Parathyroid adenoma (tissue), 2 donors: ENCODE data around the gene MANEA.

Experiments
- H2AFZ ChIP-seq: fragments of 300-600 bp; sonication (generic); one replicate; pipeline ENCODE4 v1.7.0; 2017; ENCODE audit warnings: antibody characterized with exemption, mild to moderate bottlenecking
- H3K27ac ChIP-seq: fragments of 300-600 bp; sonication (generic); one replicate; pipeline ENCODE4 v1.7.0; 2017
- H3K27me3 ChIP-seq: fragments of 300-600 bp; sonication (generic); one replicate; pipeline ENCODE4 v1.7.0; 2017; ENCODE audit warnings: low read length; ENCODE audit not compliant: control insufficient read depth, insufficient read depth
- H3K36me3 ChIP-seq: fragments of 300-600 bp; sonication (generic); one replicate; pipeline ENCODE4 v1.7.0; 2017; ENCODE audit warnings: low read length; ENCODE audit not compliant: control insufficient read depth, insufficient read depth
- H3K4me1 ChIP-seq: fragments of 300-600 bp; sonication (generic); one replicate; pipeline ENCODE4 v1.7.0; 2017; ENCODE audit warnings: control low read depth
- H3K4me2 ChIP-seq: fragments of 300-600 bp; sonication (generic); one replicate; pipeline ENCODE4 v1.7.0; 2017; ENCODE audit warnings: low read length
- H3K4me3 ChIP-seq: fragments of 300-600 bp; sonication (generic); one replicate; pipeline ENCODE4 v1.7.0; 2017; ENCODE audit warnings: low read depth, low read length
- H3K79me2 ChIP-seq: fragments of 300-600 bp; sonication (generic); one replicate; pipeline ENCODE4 v1.7.0; 2017; ENCODE audit warnings: control low read depth
- H3K9ac ChIP-seq: fragments of 300-600 bp; sonication (generic); one replicate; pipeline ENCODE4 v1.7.0; 2017; ENCODE audit warnings: mild to moderate bottlenecking
- H3K9me3 ChIP-seq: fragments of 300-600 bp; sonication (generic); one replicate; pipeline ENCODE4 v1.7.0; 2017; ENCODE audit warnings: low read length; ENCODE audit not compliant: control insufficient read depth
- CTCF ChIP-seq: fragments of 300-600 bp; sonication (generic); IDR thresholded peaks from one replicate; pipeline ENCODE4 v1.7.0; 2017; ENCODE audit warnings: antibody characterized with exemption, mild to moderate bottlenecking
- donor health status: primary hyperparathyroidism.

The MANEA gene

GRCh38 chr6:95593025-95593424 lies 15.7 kb downstream of the MANEA start:
- no peaks in the 10 kb centered on the region for H3K9me3 ChIP-seq
- no peak for TF ChIP-seq CTCF
- no peak overlapping the region for H3K9ac ChIP-seq
- H3K79me2 ChIP-seq: no peaks in the 10 kb centered on the region
- no peaks in the 10 kb centered on the region for H3K36me3 ChIP-seq
- no peak overlapping the region for H3K4me2 ChIP-seq
- no peak overlapping the region for H2AFZ ChIP-seq
- H3K27ac ChIP-seq: no peak overlapping the region
- no peaks in the 10 kb centered on the region for H3K27me3 ChIP-seq
- no peak overlapping the region for H3K4me3 ChIP-seq
- no peaks in the 10 kb centered on the region for H3K4me1 ChIP-seq

GRCh38 chr6:95596021-95596420 lies 18.7 kb downstream of the MANEA start:
- Histone ChIP-seq H3K27ac (no peak overlapping the region), H3K4me2 (no peak overlapping the region), H2AFZ (no peak overlapping the region), H3K79me2 (no peaks in the 10 kb centered on the region), H3K27me3 (no peaks in the 10 kb centered on the region), H3K36me3 (no peaks in the 10 kb centered on the region), H3K4me1 (no peaks in the 10 kb centered on the region), H3K9me3 (no peaks in the 10 kb centered on the region), H3K4me3 (no peak overlapping the region), H3K9ac (no peak overlapping the region)
- no peak for TF ChIP-seq CTCF

- Histone ChIP-seq H3K27me3 (no peaks in the 10 kb centered on the region), H3K9ac (no peak overlapping the region), H3K4me1 (no peaks in the 10 kb centered on the region), H3K4me3 (no peak overlapping the region), H3K79me2 (no peaks in the 10 kb centered on the region), H3K4me2 (no peak overlapping the region), H3K36me3 (no peaks in the 10 kb centered on the region), H3K9me3 (no peaks in the 10 kb centered on the region), H2AFZ (no peak overlapping the region), H3K27ac (no peak overlapping the region)
- no peak for TF ChIP-seq CTCF
Measured at GRCh38 chr6:95599706-95600105, 22.4 kb downstream of the MANEA start.

- H3K27ac ChIP-seq: no peak overlapping the region
- H3K9me3 ChIP-seq: no peaks in the 10 kb centered on the region
- no peak overlapping the region for H2AFZ ChIP-seq
- no peaks in the 10 kb centered on the region for H3K79me2 ChIP-seq
- no peak overlapping the region for H3K4me3 ChIP-seq
- no peak for TF ChIP-seq CTCF
- H3K4me1 ChIP-seq: no peaks in the 10 kb centered on the region
- H3K27me3 ChIP-seq: no peaks in the 10 kb centered on the region
- H3K9ac ChIP-seq: no peak overlapping the region
- no peak overlapping the region for H3K4me2 ChIP-seq
- H3K36me3 ChIP-seq: no peaks in the 10 kb centered on the region
Measured at GRCh38 chr6:95601133-95601532, 23.8 kb downstream of the MANEA start.

- no peak overlapping the region for H2AFZ ChIP-seq
- TF ChIP-seq CTCF: no peak
Measured at GRCh38 chr6:95614094-95614493, 36.8 kb downstream of the MANEA start.

More at GRCh38 chr6:95614094-95614493, 36.8 kb downstream of the MANEA start:
- Histone ChIP-seq H3K36me3 (no peaks in the 10 kb centered on the region), H3K4me3 (no peak overlapping the region), H3K9me3 (no peaks in the 10 kb centered on the region), H3K4me1 (no peaks in the 10 kb centered on the region), H3K9ac (no peak overlapping the region), H3K79me2 (no peaks in the 10 kb centered on the region), H3K27me3 (no peaks in the 10 kb centered on the region), H3K27ac (no peak overlapping the region), H3K4me2 (no peak overlapping the region)
